Transverse colon (tissue), 3 donors: ENCODE measurements around the gene RGS6.

Source experiments
- CTCF ChIP-seq, 5 experiments: fragments of 200-600 bp in 3 of 5; fragments of 450-650 bp in 2 of 5; sonication (generic) in 3 of 5; IDR thresholded peaks; 1 replicate in 2 of 5; 2 replicates in 3 of 5; pipeline ENCODE4 v1.5.1; 2016 to 2017; ENCODE audit warnings: antibody characterized with exemption in 5 of 5, inconsistent platforms in 3 of 5, mild to moderate bottlenecking in 2 of 5, moderate library complexity in 1 of 5
- EP300 ChIP-seq: sonication (generic); formaldehyde crosslinking; IDR thresholded peaks from one replicate; pipeline ENCODE4 v1.6.1; 2017; ENCODE audit warnings: antibody characterized with exemption, low read depth
- POLR2A ChIP-seq: fragments of 450-650 bp; IDR thresholded peaks from one replicate; pipeline ENCODE4 v1.6.1; 2016; ENCODE audit warnings: antibody characterized with exemption, mild to moderate bottlenecking, moderate library complexity

- TF ChIP-seq CTCF (IDR thresholded peaks at IDR 0.05) (no peak), POLR2A (no peak), EP300 (no peak)
Observed at GRCh38 chr14:72308967-72309485, 376.8 kb downstream of the RGS6 start.
